HepG2 (cell line): ENCODE results near the gene INHBE. TPM values are rescaled to one million over a fixed set of nuclear protein-coding genes. Genes with fewer than 3 reads are reported as not detected.

Experiments
- ARID2 ChIP-seq: sonication (generic); formaldehyde crosslinking; IDR thresholded peaks from 2 replicates; pipeline ENCODE4 v1.8.1; 2022; ENCODE audit warnings: mild to moderate bottlenecking, missing genetic modification reagents, borderline replicate concordance
- FOXO4 ChIP-seq: sonication (generic); formaldehyde crosslinking; conservative IDR thresholded peaks from 2 replicates; pipeline ENCODE4 v1.8.1; 2023; ENCODE audit warnings: missing genetic modification reagents
- HNRNPK ChIP-seq: fragments of 200-400 bp; formaldehyde crosslinking; IDR thresholded peaks from 2 replicates; pipeline ENCODE4 v1.6.1; 2018; ENCODE audit warnings: low read length, low read depth, moderate library complexity, mild to moderate bottlenecking; ENCODE audit not compliant: poor library complexity, severe bottlenecking
- NFIC ChIP-seq: IDR thresholded peaks from 2 replicates; pipeline ENCODE4 v1.6.1; 2012; ENCODE audit warnings: mild to moderate bottlenecking, low read length, inconsistent platforms
- PRDM10 ChIP-seq: sonication (generic); formaldehyde crosslinking; IDR thresholded peaks from 2 replicates; pipeline ENCODE4 v1.4.0; 2020; ENCODE audit warnings: low read depth, missing genetic modification reagents
- RBFOX2 ChIP-seq: fragments of 200-400 bp; formaldehyde crosslinking; IDR thresholded peaks from 2 replicates; pipeline ENCODE4 v1.6.1; 2017; ENCODE audit warnings: low read depth, mild to moderate bottlenecking, low read length
- TOE1 ChIP-seq: sonication (generic); formaldehyde crosslinking; IDR thresholded peaks from 2 replicates; pipeline ENCODE4 v1.4.0; 2020; ENCODE audit warnings: mild to moderate bottlenecking, missing genetic modification reagents
- ZNF136 ChIP-seq: sonication (generic); formaldehyde crosslinking; IDR thresholded peaks from 2 replicates; pipeline ENCODE4 v1.8.1; 2022; ENCODE audit warnings: low read depth, mild to moderate bottlenecking, moderate library complexity, missing genetic modification reagents
- ZNF563 ChIP-seq: sonication (generic); formaldehyde crosslinking; IDR thresholded peaks from 2 replicates; pipeline ENCODE4 v1.8.0; 2022; ENCODE audit warnings: mild to moderate bottlenecking, moderate library complexity, missing genetic modification reagents
- ZNF703 ChIP-seq: sonication (generic); formaldehyde crosslinking; IDR thresholded peaks from 2 replicates; pipeline ENCODE4 v1.5.1; 2020; ENCODE audit warnings: missing genetic modification reagents, mild to moderate bottlenecking, moderate library complexity, borderline replicate concordance
- ZNF883 ChIP-seq: sonication (generic); formaldehyde crosslinking; IDR thresholded peaks from 2 replicates; pipeline ENCODE4 v1.5.1; 2020; ENCODE audit warnings: mild to moderate bottlenecking, missing genetic modification reagents; ENCODE audit errors: not compliant biosample characterization
- ZSCAN30 ChIP-seq: sonication (generic); formaldehyde crosslinking; IDR thresholded peaks from 2 replicates; pipeline ENCODE4 v1.5.0; 2020; ENCODE audit warnings: mild to moderate bottlenecking, missing genetic modification reagents
- polyA plus RNA-seq, 8 experiments: library from polyadenylated mRNA; depleted of rRNA in 3 of 8; stranded (reverse) in 7 of 8; unstranded in 1 of 8; fragments of >200 nt; fragmentation: Illumina TruSeq in 4 of 8; extraction: Trizol in 4 of 8; gene quantifications; 2 replicates each; pipeline versions ENCODE4 v1.2.1 to v1.2.3, GENCODE V29; 2011 to 2016; ENCODE audit warnings: low read depth in 4 of 8, missing spikeins in 1 of 8, mixed read lengths in 1 of 8; ENCODE audit not compliant: insufficient read depth in 1 of 8
- total RNA-seq, 5 experiments: library from RNA; depleted of rRNA; stranded (reverse); fragments of >200 nt; fragmentation: Illumina TruSeq; extraction: Trizol; gene quantifications; 2 replicates each; pipeline ENCODE4 v1.2.3, GENCODE V29; 2016; ENCODE audit warnings: low read depth in 1 of 5
- TF ChIP-seq, protein P1 (sequence below): sonication (generic); formaldehyde crosslinking; IDR thresholded peaks from 2 replicates; pipeline ENCODE4 v1.4.0; 2020; ENCODE audit warnings: missing genetic modification reagents, low read depth, mild to moderate bottlenecking, borderline replicate concordance
- TF ChIP-seq, protein P2 (sequence below): sonication (generic); formaldehyde crosslinking; IDR thresholded peaks from 2 replicates; pipeline ENCODE4 v1.4.0; 2020; ENCODE audit warnings: mild to moderate bottlenecking, missing genetic modification reagents
- TF ChIP-seq, protein P3 (sequence below): sonication (generic); formaldehyde crosslinking; IDR thresholded peaks from 2 replicates; pipeline ENCODE4 v1.5.0; 2020; ENCODE audit warnings: mild to moderate bottlenecking, missing genetic modification reagents, borderline replicate concordance

The INHBE gene
- total and polyA plus RNA-seq, 2 of the 13 experiments (the other 11 are each of a cell fraction or from before 2014, with no cell fraction given), result 17.0 to 32.0 TPM

- TF ChIP-seq, protein P1, sequence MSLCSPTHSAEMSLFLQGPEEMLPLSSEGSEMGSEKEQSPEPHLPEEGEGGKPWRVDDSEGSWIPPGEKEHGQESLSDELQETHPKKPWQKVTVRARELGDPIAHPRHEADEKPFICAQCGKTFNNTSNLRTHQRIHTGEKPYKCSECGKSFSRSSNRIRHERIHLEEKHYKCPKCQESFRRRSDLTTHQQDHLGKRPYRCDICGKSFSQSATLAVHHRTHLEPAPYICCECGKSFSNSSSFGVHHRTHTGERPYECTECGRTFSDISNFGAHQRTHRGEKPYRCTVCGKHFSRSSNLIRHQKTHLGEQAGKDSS (CRISPR knock-in tag), result peak; percentile 76; the same call in 1 of the 2 replicates
- TF ChIP-seq, protein P2, sequence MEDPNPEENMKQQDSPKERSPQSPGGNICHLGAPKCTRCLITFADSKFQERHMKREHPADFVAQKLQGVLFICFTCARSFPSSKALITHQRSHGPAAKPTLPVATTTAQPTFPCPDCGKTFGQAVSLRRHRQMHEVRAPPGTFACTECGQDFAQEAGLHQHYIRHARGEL (CRISPR knock-in tag), result no peak
- TF ChIP-seq PRDM10 (CRISPR knock-in tag), result 0 out of 2 replicates have a peak, but pooled peaks have one; percentile 17
- peak; percentile 68; the same call in 1 of the 2 replicates for TF ChIP-seq ZNF703 (CRISPR knock-in tag)
- TF ChIP-seq ARID2, result peak; percentile 62; the same call in 1 of the 2 replicates
- no peak for TF ChIP-seq HNRNPK
- peak; percentile 61 for TF ChIP-seq RBFOX2
- TF ChIP-seq ZNF136 (CRISPR knock-in tag), result no peak
- TF ChIP-seq TOE1 (CRISPR knock-in tag), result no peak; the same call in 1 of the 2 replicates
- no peak for TF ChIP-seq NFIC
- no peak for TF ChIP-seq FOXO4 (CRISPR knock-in tag)
- TF ChIP-seq ZNF883 (CRISPR knock-in tag), result peak; percentile 15
- TF ChIP-seq, protein P3, sequence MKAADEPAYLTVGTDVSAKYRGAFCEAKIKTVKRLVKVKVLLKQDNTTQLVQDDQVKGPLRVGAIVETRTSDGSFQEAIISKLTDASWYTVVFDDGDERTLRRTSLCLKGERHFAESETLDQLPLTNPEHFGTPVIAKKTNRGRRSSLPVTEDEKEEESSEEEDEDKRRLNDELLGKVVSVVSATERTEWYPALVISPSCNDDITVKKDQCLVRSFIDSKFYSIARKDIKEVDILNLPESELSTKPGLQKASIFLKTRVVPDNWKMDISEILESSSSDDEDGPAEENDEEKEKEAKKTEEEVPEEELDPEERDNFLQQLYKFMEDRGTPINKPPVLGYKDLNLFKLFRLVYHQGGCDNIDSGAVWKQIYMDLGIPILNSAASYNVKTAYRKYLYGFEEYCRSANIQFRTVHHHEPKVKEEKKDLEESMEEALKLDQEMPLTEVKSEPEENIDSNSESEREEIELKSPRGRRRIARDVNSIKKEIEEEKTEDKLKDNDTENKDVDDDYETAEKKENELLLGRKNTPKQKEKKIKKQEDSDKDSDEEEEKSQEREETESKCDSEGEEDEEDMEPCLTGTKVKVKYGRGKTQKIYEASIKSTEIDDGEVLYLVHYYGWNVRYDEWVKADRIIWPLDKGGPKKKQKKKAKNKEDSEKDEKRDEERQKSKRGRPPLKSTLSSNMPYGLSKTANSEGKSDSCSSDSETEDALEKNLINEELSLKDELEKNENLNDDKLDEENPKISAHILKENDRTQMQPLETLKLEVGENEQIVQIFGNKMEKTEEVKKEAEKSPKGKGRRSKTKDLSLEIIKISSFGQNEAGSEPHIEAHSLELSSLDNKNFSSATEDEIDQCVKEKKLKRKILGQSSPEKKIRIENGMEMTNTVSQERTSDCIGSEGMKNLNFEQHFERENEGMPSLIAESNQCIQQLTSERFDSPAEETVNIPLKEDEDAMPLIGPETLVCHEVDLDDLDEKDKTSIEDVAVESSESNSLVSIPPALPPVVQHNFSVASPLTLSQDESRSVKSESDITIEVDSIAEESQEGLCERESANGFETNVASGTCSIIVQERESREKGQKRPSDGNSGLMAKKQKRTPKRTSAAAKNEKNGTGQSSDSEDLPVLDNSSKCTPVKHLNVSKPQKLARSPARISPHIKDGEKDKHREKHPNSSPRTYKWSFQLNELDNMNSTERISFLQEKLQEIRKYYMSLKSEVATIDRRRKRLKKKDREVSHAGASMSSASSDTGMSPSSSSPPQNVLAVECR (CRISPR knock-in tag), result peak; percentile 84
- TF ChIP-seq ZNF563 (CRISPR knock-in tag), result peak; percentile 79; the same call in 1 of the 2 replicates
- TF ChIP-seq ZSCAN30 (CRISPR knock-in tag), result no peak
These were observed at the start of gene INHBE (continued) for GRCh38 chr12:57454566-57455373.
